Esophagus mucosa (tissue), 1 donor: Measurements from ENCODE around the gene PLEKHM2. TPM values are rescaled to one million over a fixed set of nuclear protein-coding genes. Genes with fewer than 3 reads are reported as not detected.
A peak's percentile ranks its signal among the peaks of the same experiment; 100 is the strongest.

Experiments
- ATAC-seq: fragments of 200-7000 bp; cut with Tn5 transposase; one replicate; pipeline ENCODE4 v1.9.1; 2020
- total RNA-seq: library from RNA; stranded (reverse); gene quantifications from one replicate; pipeline ENCODE4 v1.2.4, GENCODE V29; 2023
- donor health status: DM: yes; HTN: yes; CAD: no.

The PLEKHM2 gene
- total RNA-seq, 1 donor from 2014 or later: 54.7 TPM

DNA sequence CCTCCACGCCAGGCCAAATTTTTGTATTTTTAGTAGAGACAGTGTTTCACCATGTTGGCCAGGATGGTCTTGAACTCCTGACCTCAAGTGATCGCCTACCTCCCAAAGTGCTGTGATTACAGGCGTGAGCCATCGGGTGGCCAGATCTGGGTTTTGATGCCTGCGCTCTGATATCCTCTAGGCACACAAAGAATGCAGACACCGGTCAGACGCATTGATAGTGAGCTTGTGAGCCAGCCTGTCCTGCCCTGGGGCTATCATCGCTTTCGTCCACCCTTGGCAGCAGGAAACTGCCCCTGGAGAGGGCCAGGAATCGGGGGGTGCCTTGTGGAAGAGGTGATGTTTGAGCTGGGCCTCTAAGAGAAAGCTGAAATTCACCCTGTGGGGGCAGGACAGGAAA lies 78.4 kb downstream of the PLEKHM2 start:
- no peak for ATAC-seq

DNA sequence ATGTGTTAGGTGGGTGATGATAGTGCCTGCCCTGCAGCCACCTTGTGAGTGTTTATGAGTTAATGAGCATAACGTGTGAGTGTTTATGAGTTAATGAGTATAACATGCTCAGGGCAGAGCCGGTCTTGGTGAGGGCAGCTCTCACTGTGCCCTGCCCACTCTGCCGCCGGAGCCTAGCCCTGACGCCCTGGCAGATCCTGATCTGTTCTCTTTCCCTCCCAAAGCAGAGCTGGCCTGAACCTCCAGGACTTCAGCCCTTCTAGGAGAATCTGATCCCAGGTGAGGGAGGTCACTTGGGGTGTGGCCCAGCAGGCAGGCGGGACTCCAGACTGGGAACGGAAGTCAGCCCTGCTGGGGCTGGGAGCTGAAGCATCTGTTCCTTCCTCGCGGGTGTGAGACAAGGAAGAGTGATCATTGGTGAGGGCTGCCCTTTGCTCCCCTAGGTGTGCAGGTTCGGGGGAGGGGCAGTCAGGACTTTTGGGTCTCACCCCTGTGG lies 80.2 kb downstream of the PLEKHM2 start:
- peak; percentile 59 for ATAC-seq

DNA sequence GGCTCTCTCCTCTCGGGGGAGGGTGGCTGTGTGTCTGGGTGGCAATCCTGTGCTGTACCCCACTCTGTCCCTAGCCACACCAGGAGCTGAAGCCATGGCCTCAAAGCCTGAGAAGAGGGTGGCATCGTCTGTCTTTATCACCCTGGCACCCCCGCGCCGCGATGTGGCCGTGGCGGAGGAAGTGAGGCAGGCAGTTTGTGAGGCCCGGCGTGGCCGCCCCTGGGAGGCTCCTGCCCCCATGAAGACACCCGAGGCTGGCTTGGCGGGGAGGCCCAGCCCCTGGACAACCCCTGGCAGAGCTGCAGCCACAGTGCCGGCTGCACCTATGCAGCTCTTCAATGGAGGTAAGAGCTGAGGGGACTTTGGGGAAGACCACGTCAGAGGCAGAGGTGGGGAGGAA lies 80.8 kb downstream of the PLEKHM2 start:
- ATAC-seq: no peak

DNA sequence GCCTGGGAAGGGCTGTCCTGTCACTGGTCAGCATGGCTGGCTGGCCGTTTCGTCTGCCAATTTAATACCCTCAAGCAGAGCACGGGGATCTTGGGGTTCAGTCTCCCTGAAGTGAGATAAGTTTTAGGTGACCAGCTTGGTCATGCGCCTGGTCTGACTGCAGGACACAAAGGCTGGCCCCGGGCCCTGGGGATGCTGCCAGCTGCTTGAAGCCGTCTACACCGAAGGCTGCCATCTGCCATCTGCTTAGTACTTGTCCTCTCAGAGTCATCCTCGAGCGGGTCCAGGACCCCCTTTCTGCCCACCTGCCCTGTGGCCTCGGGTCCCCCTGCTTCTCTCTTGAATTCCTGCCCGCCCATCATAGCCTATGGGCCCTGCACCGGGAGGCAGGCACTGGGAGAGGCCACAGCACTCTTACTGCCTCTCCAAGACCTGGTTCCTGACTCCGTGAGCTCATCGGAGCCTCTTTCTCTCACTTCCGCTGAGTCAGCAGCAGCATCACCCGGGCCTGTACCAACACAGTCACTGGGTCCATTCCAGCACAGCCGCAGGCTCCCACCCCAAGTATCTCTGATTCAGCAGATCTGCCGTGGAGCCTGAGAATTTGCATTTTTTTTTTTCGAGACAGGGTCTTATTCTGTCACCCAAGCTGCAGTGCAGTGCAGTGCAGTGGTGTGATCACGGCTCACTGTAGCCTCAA lies 81.5 kb downstream of the PLEKHM2 start:
- peak; percentile 91 for ATAC-seq

DNA sequence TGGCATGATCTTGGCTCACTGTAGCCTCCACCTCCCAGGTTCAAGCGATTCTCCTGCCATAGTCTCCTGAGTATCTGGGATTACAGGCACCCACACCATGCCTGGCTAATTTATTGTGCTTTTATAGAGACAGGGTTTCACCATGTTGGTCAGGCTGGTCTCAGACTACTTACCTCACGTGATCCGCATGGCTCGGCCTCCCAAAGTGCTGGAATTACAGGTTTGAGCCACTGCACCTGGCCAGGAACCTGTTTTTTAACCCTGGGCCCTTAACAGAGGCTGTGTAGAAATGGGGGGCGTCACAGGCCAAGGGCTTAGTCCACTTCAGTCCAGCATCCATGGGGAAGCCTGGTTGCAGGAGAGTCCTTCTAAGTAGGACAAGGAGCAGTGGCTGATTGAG lies 83.8 kb downstream of the PLEKHM2 start:
- no peak for ATAC-seq

DNA sequence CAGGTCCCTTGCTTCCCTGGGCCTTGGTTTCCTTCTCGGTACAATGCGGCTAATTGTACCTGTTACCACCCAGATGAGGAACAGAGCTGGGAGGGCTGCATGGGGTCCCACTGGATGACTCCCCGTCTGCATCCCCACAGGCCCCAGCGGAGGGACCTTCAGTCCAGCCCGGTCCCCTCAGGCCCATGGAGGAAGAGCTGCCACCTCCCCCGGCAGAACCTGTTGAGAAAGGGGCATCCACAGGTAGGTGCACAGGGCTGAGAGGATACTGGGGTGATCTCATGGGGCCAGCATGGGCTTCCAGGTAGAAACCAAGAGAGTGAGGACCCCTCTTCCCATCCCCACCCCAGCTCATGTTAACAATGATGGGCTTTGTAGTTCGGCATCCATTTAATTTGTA lies 84.3 kb downstream of the PLEKHM2 start:
- ATAC-seq: no peak

DNA sequence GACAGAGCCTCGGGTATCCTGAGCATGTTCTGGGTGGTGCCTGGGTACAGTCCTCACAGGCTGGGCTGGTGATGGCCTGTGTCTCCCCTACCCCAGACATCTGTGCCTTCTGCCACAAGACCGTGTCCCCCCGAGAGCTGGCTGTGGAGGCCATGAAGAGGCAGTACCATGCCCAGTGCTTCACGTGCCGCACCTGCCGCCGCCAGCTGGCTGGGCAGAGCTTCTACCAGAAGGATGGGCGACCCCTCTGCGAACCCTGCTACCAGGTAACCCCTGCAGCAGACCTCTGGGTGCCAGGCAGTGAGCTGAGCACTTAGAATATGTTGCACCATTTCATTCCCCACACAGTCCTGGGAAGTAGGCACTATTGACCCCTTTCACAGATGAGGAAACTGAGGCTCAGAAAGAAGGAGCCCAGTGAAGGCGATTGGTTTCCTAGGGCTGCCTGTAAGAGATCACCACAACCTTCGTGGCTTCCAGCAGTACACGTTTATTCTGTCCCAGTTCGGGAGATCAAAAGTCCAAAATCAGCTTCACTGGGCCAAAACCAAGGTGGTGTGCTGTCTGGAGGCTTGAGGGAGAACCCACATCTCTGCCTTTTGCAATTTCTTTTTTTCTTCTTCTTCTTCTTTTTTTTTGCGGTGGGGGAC lies 86.3 kb downstream of the PLEKHM2 start:
- ATAC-seq: no peak

DNA sequence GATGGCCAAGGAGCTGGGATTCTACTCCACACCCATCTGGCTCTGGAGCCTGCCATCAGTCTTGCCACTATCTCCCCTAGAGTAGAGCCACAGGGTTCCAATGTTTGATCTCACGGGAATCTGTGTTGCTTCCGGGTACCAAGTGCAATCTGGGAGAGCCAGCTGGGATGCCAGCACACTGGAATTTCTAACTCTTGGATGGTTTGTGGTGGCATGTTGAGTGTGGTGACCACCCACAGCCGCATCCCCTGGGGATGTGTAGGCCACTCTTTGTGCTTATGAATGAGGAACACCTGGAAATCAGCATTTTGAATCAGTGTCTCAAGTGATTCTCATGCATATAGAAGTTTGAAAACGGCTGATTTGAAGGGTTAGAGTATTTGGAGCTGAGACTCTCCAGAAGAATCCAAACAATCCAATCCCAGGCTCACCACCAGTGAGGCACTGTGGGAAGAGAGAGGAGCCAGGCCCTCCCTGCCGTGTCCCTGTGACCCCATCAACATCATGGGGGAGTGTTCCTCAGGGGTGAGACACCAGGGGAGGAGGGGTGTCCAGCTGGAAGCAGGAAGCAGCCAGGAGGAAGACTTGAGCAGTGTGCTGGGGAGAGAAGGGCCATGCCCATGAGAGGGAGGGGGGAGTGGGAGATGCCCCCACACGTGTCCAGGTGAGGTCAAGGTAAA lies 87.9 kb downstream of the PLEKHM2 start:
- no peak for ATAC-seq

DNA sequence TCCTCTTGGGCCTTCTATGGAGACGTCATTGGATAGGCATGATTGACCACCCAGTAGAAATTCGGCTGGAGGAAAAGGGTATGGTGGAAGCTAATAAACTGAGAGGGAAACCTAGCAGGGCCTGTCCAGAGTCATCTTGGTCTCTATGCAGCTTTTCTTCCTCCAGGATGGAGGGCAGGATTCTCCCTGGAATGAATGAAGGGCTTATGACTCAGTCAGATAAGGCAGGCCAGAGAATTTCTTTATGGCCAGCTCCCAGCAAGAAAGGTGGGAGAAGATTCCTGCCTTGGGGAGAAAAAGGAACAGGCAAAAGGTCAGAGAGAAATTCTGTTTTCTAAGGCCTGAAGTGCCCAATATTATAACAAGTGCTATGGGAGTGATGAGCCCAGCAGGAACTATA lies 91.6 kb downstream of the PLEKHM2 start:
- no peak for ATAC-seq

DNA sequence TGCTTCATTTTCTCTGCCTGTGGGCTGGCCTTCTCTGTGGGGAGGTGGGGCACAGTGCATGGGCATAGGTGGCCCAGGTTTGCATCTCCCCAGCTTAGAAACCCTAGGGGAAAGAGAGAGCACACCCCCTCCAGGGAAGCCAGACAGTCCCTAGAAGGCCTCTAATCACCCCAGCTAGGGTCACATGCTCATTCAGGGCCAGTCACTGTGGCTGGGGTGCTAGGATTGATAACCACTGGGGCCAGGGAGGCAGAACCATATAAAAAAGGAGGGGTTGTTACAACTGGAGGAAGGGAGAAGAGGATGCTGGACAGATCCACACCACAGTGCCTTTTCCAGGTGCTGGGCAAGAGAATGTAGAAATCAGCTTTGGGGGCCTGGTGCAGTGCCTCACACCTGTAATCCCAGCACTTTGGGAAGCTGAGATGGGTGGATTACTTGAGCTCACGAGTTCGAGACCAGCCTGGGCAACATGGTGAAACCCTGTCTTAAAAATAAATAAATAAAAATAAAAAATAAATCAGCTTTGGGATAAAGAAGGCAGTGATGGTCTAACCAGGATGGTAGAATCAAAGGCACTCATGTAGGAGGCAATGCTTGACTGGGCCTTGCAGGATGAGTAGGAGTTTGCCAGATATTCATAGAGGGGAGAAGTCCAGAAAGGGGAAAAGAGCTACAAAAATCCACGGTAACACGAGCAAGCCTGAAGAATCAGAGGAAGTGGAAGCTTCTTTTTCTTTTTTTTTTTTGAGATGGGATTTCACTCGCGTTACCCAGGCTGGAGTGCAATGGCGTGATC lies 94.0 kb downstream of the PLEKHM2 start:
- ATAC-seq: no peak

Other genes starting within 250 kb of the PLEKHM2 start
- not detected for gene CTRC, start 245.9 kb upstream of the PLEKHM2 start, total RNA-seq
- gene CELA2A, start 227.6 kb upstream of the PLEKHM2 start, total RNA-seq: 0.36 TPM
- gene CELA2B, start 208.2 kb upstream of the PLEKHM2 start, total RNA-seq: not detected
- 10.1 TPM for gene CASP9, start 160.1 kb upstream of the PLEKHM2 start, total RNA-seq
- gene DNAJC16, start 157.5 kb upstream of the PLEKHM2 start, total RNA-seq: 19.8 TPM
- gene AGMAT, start 99.3 kb upstream of the PLEKHM2 start, total RNA-seq: 1.4 TPM
- 49.9 TPM for gene DDI2, start 66.9 kb upstream of the PLEKHM2 start, total RNA-seq
- gene SLC25A34, start 51.9 kb downstream of the PLEKHM2 start, total RNA-seq: 0.68 TPM
- not detected for gene TMEM82, start 58.2 kb downstream of the PLEKHM2 start, total RNA-seq
- gene FBLIM1, start 74.5 kb downstream of the PLEKHM2 start, total RNA-seq: 56.5 TPM
- 1.6 TPM for gene UQCRHL, start 123.3 kb downstream of the PLEKHM2 start, total RNA-seq
- 25.1 TPM for gene SPEN, start 163.4 kb downstream of the PLEKHM2 start, total RNA-seq